Skin of body (tissue), 2 donors: ENCODE results near the gene F8. TPM values are rescaled to one million over a fixed set of nuclear protein-coding genes. Genes with fewer than 3 reads are reported as not detected.
"Not testable (repeated sequence)": the region's sequence is repeated elsewhere in the genome, so short reads cannot be mapped to it uniquely, and the experiment has no call there.

Experiments used
- DNase-seq: peaks from one replicate; lab custom pipeline; 2025; lab: John Stamatoyannopoulos, UW
- total RNA-seq: library from RNA; depleted of rRNA; stranded (reverse); fragments of >200 nt; gene quantifications from one replicate; pipeline ENCODE4 v1.2.3, GENCODE V29; 2014

The F8 gene
- total RNA-seq, 1 donor from 2014 or later = 3.1 TPM

DNA sequence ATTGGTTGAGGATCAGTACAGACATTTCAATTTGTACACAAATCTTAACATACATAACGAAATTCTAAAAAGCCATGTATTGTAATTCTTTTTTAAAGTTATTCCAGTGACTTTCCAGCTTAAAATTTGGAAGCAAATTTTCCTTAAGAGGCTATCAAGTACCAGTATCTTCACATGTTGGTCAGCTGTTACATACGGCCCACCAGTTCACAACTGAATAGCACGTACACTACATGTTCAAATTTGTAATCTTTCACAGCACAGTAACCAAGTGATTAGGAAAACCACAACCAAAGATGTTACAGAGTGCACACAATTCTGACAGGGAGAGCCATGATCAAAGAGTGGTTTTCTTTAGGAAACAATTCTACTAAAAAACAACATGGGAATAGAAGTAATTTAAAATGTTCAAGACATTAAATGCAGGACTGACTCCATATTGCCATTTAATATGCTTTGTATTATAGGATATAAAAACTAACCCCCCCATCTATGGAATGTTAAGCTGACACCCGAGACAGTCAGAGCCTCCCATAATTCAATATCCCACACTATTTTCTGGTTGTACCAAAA is 206.1 kb downstream of the F8 start:
- not testable (repeated sequence) for DNase-seq

DNA sequence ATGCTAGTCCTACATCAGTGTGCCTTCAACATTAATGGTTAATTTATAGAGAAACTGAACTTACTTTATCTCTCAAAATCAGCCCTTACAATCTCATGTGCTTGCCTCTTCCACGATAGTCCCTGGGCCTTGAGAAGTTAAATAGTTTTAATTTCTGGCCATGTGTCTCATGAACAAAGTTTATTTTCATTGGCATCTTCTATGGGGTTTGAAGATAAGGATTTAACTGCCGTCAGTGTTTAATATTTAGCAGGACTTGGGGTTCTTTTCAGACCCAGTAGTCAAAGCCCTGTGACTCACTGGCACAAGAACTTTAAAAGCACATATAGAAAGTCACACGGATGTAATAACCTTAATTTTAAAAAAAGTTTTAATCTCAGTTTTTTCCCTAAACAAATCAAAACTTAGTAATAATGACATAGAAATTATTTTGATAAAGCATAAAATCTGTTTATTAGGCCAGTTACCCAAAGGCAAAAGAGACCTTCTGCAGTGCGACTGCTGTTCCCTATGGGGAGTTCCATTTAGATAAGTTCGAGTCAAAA is 207.2 kb downstream of the F8 start:
- DNase-seq = no peak

DNA sequence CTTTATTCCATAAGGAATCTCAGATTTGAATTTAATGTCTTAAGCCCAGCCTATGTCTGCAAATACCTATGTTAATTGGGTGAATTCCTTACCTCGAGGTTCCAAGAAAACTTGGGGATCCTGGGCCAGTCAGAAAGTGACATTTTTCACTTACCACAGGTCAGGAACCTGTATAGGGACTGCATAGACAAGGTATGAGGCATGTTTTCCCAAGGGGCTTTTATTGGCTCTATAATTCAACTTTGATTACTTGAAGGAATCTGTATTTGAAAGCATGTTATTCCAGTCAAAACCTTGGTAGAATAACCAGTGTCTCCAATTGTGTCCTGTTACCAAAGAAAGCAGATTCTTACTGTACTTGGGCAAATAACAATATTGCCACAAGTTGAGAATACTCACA is 208.7 kb downstream of the F8 start:
- DNase-seq = no peak

DNA sequence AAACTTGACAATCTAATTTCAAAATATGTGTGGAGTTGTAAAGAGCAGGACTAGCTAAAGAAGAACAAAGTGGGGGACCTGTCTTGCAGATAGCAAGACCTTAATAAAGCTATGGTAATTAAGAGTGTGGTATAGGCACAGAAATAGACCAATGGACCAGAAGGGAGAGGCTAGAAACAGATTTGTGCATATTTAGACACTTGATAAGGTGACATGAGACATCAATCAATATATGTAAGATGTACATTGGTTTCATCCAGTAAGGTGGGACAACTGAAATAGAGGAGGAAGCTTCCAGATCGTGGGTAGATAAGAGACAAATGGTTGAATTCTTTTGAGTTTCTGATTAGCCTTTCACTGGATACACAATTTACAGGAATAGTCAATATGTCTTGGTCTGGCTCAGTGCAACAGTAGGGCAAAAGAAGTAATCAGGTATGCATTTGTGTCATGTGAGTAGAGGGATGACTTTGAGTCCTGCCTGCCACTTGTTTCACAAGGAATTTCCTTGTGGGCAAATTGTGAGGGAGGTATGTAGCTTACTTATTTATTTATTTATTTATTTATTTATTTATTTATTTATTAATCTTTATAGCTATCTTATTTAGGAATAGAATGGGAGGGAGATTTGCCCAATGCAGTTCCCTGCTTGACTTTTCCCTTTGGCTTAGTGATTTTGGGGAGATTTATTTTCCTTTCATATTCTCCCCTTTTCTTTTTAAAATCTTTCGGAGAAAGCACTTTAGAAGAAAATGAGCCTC is 210.0 kb downstream of the F8 start:
- no peak for DNase-seq

DNA sequence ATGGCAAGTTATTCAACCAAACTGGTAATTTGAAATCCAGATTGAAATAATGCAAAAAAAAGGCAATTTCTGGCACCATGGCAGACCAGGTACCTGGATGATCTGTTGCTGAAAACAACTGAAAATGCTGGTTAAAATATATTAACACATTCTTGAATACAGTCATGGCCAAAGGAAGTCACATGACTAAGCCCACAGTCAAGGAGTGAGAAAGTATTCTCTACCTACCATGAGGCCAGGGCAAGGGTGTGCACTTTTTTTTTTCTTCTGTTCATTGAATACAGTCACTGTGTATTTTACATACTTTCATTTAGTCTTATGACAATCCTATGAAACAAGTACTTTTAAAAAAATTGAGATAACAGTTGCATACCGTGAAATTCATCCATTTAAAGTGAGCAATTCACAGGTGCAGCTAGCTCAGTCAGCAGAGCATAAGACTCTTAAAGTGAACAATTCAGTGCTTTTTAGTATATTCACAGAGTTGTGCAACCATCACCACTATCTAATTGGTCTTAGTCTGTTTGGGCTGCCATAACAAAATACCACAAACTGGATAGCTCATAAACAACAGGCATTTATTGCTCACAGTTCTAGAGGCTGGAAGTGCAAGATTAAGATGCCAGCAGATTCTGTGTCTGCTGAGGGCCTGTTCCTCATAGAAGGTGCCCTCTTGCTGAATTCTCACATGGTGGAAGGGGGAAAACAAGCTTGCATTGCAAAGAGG is 212.4 kb downstream of the F8 start:
- DNase-seq = no peak

DNA sequence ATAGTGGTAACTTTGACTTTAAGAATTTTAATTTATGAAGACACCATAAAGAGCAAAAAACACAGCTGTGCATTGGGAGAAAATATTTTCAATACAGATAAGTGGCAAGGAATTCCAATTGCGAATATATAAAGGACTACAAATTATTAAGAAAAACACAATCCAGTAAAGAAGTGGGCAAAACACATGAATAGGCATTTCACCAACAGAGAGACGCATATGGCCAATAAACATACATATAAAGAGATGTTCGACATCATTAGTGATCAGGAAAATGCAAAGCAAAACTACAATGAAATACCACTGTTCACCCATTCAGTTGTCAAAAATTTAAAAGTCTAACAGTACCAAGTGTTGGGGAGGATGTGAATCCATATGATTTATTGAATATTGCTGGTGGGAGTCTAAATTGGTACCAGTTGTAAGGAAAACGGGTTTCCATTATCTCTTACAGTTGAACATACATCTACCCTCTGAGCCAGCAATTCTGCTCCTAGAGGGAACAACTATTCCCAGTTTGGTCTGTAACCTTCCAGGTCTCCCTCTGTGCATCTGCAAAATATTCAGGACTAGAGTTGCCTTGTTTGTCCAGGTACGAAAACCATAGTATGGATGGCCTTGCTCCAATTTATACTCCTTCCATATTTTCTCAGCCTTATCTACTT is 215.6 kb downstream of the F8 start:
- no peak for DNase-seq

DNA sequence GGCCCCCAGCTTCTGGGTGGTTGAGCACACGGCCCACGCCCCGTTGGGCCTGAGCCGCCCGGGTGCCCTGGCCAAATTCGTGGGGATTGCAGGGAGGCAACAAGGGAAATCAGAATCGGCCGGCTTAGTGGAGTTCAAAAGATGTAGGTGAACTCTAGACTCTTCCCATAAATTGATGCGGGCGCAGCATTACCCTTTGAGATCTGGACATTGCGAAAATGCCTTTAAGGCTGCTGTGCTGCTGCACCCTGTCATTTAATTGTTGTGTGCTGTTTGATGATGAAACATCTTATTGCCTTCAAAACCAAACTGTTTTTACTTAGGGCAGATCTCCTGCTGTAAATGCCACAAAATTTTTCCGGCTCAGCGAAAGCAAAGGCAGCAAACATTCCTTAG is 216.8 kb downstream of the F8 start:
- no peak for DNase-seq

DNA sequence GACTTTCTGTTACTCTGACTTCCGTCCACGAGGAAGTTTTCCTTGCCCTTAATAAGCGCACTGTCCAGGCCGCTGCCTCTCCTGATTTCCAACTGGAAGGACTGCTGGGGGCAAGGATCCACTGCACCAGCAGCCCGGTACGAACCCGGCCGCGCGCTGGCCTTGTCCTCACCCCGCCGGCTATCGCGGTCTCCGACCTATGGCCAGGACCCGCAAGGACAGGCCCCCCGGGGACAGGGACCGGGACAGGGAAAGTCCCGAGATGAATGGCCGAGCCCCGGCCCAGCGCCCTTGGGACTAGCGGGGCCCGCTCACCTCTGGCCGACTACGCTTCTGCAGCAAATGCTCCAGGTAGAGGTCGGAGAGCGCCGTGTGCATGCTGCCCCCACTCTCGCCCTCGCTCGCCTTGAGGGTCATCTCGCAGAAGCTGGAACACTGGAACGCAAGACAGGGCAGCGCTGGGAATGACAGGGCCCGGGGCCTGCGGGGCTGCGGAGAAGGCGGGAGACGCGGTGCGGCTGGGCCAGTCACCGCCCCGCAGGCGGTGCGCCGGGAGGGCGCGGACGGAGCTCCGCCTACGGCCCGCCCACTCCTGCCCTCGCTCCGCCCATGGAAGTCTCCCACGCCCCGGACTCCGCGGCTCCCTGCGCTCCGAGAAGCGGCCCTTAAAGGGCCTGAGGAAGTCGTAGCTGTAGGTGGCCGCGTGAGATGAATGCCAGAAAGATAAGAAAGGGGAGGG is 217.4 kb downstream of the F8 start, which contains the start of gene MPP1:
Gene MPP1, minus strand, starts transcription at position 529 of the 739 bp plus-strand sequence. Its CDS starts 112 bp downstream, at position 417.
- DNase-seq = peak; percentile 24

DNA sequence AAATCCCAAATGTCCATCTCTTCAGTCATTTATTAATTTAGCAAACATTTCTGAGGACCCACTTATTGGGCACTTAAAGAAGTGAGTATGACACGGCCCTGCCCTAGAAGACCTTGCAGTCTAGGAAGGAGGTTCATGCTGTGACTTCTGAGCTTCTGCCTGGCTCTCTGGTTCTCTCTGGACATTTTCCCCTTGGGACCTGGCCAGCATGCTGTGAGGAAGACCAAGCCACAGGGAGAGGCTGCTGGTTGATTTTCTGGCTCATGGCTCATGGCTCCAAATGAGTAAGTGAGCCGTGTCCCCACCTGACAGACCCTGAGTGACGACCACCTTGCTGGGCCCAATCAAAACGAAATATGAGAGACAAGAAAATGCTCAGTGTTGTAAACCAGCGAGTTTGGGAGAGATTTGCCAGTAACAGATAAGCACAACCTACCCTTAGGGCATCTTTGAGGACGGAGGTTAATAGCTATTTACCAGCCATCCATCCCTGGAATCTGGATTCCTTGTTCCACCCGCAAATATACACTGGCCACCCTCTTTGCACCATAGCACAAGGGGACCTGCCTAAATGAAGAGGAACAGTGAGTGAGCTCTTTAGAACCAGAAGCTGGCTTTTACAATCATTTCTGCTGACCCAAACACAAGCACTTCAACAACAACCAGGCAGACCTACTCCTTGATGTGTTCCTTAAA is 218.1 kb downstream of the F8 start:
- DNase-seq = no peak

DNA sequence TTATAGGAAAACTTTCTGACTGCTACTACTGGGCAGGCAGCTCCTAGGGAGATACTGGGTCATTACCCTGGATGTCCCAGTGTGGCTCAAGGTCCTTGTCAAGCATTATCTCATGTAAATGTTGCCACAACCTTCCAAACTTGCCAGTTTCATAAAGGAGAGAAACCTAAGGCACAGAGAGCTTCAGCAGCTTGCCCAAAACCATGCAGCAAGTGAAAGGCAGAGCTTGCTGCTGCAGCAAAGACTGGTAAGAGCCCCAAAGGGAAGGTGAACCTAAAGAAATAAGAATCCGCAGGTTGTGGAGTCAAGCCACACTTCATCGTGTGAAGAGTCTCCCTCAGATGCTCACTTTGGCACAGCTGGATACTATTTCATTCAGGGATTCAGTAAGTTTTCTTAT is 219.6 kb downstream of the F8 start:
- DNase-seq = no peak

DNA sequence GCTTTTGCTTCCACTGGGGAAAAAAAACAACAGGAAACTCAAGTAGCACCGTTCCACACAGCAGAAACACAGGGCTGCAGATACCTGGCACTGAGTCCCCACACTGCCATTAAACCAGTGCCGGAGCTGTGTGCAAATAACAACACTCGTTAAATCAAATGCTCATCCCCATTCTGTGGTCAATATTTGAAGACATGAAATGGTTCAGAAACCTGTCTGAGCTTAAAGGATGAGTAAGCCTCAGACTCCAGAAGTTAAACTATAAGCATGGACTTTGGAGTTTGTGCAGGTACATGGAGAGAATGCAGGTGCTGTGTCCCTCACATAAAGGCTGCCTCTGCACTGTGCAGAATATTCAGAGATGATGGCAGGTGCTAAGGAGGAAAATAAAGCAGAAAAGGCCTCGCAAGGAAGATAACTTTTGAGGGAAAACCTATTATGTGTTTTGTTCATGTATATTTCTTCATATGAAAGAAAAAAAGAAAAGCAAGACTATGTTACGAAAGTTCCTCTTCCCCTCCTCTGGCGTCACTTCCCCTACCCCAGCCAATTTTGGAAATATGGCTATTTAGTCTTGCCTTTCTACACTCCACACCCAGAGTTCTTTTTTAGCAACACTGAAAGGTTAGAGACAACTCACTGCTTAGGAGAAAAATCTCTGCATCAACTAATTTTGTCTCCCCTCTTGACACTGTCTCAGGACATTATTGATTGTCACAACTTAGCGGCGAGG is 221.9 kb downstream of the F8 start:
- no peak for DNase-seq

DNA sequence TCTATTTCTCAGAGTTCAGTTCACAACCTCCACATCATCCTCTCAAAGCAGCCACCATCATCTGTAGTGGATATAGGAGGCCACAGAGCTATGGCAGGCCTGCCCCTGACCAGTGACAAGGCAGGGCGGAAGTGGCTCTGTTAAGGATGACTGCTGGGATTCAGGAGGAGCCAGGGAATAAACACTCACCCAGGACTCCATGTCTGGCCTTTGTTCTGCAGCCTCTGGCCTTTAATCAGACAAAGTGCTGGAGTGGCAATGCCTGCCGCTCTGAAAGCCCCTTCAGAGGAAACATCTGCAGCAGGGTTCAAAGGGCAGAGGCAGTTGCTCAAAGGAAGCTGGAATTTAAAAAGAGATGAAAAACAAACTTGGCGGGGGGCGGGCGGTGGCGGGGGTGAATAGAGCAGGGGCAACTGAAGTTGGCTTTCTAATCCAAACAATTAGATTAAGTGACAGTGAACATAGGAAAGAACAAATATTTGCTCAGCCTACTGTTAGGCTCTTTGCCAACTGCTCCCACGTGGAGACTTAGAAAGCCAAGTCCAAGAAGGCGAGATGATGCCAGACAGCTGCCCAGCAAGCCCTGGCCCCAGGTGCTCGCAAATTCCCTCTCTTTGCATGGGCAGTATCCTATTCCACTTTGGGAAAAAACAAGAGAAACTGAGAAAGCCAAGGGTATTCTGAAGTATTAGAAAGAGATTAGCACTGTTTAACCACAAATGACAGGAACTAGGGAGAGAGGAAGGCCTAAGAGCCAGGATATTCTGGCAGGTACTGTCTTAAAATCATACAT is 222.8 kb downstream of the F8 start:
- no peak for DNase-seq

DNA sequence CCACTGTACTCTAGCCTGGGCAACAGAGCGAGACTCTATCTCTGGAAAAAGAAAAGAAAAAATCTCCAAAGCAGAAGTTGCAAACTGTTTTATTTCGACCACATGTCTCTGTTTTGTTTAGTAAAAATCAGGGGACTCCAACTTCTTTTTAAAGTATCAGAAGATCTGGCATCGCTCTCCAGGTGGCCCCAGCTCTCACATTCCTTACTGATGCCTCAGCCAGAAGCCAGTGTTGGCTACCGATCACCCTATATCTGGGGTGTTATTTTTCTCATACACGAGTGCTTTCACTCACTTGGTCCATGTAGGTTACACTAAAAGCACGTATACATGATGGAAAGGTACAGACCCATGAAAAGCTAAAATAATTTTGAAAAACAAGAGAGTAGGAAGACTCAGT is 225.5 kb downstream of the F8 start:
- DNase-seq = no peak

DNA sequence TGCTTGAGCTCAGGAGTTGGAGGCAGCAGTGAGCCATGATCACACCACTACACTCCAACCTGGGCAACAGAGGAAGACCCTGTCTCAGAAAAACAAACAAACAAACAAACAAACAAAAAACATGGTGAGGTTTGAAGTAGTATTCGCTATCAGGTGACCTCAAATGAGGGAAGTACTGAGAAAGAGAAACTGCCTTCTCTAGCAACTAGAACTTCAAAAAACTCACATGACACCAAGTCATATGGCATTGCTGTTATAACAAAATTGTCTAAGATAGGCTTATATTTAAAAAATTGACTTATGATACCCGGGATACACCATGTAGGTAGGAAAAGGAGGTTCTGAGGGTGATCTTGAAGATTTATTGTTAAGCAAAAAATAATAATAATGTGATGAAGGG is 227.5 kb downstream of the F8 start:
- no peak for DNase-seq

DNA sequence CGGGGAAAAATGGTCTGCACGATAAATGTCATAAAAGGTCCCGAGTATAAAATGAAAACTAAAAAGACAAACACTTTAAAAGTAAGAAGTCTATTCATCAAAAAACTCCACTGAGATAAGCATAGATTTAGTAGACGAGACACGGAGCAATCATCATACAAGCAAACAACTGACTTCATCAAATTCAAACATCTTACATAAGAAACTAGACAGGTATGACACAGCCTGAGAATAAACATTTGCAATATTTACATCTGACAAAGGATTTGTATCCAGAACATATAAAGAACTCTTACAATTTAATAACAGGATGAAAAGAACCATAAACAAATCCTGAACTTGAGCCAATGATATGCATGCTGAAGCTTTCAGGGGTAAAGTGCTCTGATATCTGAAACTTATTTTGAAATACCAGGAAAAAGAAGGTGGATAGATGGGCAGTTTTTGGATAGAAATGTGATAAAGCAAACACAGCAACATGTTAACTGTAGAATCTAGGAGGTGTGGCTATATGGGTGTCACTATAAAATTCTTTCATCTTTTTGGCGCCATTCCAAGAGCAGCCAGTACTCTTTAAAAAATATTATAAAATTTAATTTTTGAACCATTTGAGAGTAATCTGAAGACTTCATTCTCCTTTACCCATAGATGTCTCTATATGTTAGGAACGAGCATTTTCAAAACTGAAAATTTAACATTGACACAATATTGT is 229.3 kb downstream of the F8 start:
- DNase-seq = no peak

DNA sequence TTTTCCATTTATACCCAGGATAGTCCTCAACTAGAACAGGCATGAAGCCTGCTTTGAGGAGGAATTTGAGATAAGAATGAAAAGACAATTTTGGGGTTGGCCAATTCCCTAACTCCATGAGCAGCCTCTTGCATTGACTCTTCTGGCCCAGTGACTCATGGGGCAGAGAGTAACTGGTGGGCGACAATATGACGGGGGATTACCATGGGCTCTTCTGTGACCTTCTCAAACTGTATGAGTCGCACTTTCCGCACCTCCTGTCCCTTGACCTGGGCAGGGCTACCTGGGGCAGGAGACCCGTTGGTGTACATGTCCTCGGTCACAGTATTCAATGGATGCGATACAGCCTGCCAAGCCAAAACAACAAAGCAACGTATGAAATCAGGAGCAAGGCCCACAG is 230.6 kb downstream of the F8 start:
- DNase-seq = no peak

DNA sequence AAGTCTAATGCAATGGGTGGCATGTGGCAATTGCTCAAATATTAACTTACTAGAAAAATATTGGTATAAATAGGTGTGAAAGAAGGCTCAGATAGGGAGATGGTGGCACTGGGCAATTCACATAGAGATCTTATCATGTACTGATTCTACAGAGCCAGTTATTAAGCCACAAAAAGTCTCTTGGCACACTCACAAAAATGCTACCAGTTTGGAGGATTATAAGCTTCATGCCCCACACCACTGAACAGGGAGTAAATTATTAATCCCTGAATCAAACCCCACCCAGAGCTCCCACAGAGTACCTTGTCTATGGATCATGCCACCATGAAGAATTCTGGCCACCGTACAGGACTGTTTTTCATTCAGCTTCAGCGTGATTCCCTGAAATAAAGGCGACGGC is 231.1 kb downstream of the F8 start:
- DNase-seq = no peak
